GM10266 (cell line): Measurements from ENCODE around the gene IGIP.

Experiments used
- DNase-seq: peaks from one replicate; pipeline ENCODE4 v3.0.0; 2012; ENCODE audit errors: extremely low spot score
- TF ChIP-seq, protein P1 (sequence below): IDR thresholded peaks from 2 replicates; pipeline ENCODE4 v1.5.1; 2012; ENCODE audit warnings: mild to moderate bottlenecking, low read depth; ENCODE audit not compliant: control insufficient read depth, insufficient read depth; ENCODE audit errors: missing control alignments

IGIP gene

DNA sequence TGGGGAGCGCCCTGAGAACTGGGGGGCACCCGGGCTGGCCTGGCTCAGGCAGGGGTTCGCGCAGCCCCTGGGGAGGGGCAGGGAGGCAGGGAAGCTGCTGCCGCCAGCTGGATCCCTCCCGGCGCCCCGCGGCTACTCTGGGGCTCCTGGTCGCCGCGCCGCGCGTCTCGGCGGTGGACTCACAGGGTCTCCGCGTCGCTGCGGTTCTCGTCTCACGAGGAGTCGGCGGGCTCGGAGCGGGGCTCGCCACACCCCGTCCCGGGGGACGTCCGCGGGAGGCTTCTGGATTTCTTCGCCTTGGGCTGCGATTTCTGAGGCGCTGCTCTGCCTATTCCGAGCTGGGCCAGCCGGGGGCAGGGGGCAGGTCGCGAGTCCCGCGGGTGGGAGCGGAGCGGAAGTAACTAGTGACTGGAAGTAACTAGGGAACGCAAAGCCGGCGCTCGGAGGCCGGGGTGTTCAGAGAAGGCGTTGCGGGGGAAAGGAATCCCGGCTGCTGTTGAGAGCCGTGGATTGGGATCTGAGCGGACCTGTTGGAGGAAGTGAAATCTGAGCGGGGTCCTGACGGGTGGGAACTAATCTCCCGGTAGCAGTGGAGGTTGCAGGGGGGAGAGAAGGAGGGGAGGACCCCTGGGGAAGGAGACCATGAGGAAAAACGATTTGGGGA is 49.8 kb downstream of the IGIP start:
- peak; percentile 65 for DNase-seq
- TF ChIP-seq, protein P1, sequence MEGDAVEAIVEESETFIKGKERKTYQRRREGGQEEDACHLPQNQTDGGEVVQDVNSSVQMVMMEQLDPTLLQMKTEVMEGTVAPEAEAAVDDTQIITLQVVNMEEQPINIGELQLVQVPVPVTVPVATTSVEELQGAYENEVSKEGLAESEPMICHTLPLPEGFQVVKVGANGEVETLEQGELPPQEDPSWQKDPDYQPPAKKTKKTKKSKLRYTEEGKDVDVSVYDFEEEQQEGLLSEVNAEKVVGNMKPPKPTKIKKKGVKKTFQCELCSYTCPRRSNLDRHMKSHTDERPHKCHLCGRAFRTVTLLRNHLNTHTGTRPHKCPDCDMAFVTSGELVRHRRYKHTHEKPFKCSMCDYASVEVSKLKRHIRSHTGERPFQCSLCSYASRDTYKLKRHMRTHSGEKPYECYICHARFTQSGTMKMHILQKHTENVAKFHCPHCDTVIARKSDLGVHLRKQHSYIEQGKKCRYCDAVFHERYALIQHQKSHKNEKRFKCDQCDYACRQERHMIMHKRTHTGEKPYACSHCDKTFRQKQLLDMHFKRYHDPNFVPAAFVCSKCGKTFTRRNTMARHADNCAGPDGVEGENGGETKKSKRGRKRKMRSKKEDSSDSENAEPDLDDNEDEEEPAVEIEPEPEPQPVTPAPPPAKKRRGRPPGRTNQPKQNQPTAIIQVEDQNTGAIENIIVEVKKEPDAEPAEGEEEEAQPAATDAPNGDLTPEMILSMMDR: no peak

DNA sequence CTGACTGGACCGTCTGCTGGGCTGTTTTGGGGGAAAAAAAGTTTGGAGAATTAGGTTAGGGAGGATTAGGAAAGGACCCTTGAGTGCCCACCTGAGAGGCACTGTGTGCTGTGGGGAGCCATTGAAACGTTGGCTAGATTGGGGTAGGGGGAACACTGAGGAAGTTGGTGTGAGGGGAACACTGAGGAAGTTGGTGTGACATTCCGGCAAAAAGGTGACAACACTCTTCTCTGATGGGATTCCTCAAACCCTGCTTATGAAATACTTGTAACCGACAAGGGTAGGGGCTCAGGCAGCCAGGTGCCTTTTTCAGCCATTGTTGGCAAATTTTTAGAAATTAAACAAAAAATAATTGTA is 50.3 kb downstream of the IGIP start:
- DNase-seq: no peak
- TF ChIP-seq, protein P1: no peak

DNA sequence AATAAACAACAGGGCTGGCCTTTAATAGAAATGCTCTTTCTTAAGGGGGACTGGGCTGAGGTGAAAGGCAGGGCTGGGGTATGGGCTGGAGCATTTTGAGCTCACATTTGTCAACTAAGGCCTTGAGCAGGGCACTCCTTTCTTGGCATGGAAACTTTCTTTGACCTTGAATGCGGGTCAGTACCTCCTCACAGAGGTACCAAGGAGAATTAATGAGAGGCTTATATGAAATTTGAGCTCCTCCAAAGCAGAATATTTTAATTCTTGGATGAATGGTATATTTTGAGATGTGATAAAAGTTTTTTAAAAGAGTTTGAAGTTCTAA is 52.3 kb downstream of the IGIP start:
- DNase-seq: no peak
- TF ChIP-seq, protein P1: no peak

DNA sequence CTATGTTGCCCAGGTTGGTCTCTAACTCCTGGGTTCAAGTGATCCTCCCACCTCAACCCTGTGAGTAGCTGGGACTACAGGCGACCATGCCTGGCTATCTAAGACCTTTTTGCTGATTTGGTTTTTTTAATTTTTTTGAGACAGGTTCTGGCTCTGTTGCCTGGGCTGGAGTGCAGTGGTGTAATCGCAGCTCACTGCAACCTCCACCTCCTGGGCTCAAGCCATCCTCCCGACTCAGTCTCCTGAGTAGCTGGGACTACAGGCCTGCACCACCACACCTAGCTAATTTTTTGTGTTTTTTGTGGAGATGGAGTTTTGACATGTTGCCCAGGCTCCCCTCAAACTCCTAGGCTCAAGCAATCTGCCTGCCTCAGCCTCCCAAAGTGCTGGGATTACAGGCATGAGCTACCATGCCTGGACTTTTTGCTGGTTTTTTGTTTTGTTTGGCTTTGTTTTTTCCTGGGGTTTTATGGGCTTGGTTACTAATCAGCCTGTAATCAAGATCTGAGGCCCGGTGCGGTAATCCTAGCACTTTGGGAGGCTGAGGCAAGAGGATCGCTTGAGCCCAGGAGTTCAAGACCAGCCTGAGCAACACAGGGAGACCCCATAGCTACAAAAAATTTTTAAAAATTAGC is 52.9 kb downstream of the IGIP start:
- no peak for DNase-seq
- TF ChIP-seq, protein P1: no peak
